Aorta (tissue), 5 donors: ENCODE measurements around the gene OLFML1. TPM values are rescaled to one million over a fixed set of nuclear protein-coding genes. Genes with fewer than 3 reads are reported as not detected.
A peak's percentile ranks its signal among the peaks of the same experiment; 100 is the strongest.

Experiments
- ATAC-seq: fragments of 200-7000 bp; cut with Tn5 transposase; one replicate; pipeline ENCODE4 v1.9.1; 2022; ENCODE audit warnings: moderate library complexity; ENCODE audit not compliant: low FRiP score
- DNase-seq, 2 donors: peaks; one replicate each; pipeline ENCODE4 v3.0.0-alpha.2; 2020
- H3K27ac ChIP-seq, 2 donors: one replicate each; pipeline ENCODE4 v1.5.1; 2013; ENCODE audit warnings: low read length in 2 of 2, mild to moderate bottlenecking in 2 of 2, moderate library complexity in 2 of 2, control low read depth in 1 of 2, inconsistent platforms in 1 of 2, low read depth in 1 of 2
- H3K27me3 ChIP-seq, 2 donors: one replicate each; pipeline ENCODE4 v1.6.1; 2013; ENCODE audit warnings: control low read depth in 1 of 2, low read length in 1 of 2, mild to moderate bottlenecking in 1 of 2, moderate library complexity in 1 of 2; ENCODE audit not compliant: insufficient read depth in 2 of 2, control insufficient read depth in 1 of 2
- H3K36me3 ChIP-seq, 2 donors: one replicate each; pipeline ENCODE4 v1.6.1; 2013; ENCODE audit warnings: control low read depth in 1 of 2, low read length in 1 of 2, mild to moderate bottlenecking in 1 of 2; ENCODE audit not compliant: insufficient read depth in 2 of 2, control insufficient read depth in 1 of 2
- H3K4me1 ChIP-seq, 2 donors: one replicate each; pipeline ENCODE4 v1.6.1; 2013; ENCODE audit warnings: low read length in 2 of 2, control low read depth in 1 of 2, mild to moderate bottlenecking in 1 of 2, moderate library complexity in 1 of 2; ENCODE audit not compliant: insufficient read depth in 2 of 2, control insufficient read depth in 1 of 2
- H3K4me3 ChIP-seq, 2 donors: one replicate each; pipeline ENCODE4 v1.5.1; 2013; ENCODE audit warnings: low read length in 2 of 2, control low read depth in 1 of 2, mild to moderate bottlenecking in 1 of 2
- H3K9me3 ChIP-seq: one replicate; pipeline ENCODE4 v1.6.1; 2013; ENCODE audit warnings: mild to moderate bottlenecking, low read length; ENCODE audit not compliant: control insufficient read depth
- WGBS, 2 donors: extraction: QIAGEN DNeasy Blood & Tissue Kit; methylation state at CpG; one replicate each; pipeline ENCODE4 v1.1.7; 2013; 5-methylcytosine and 5-hydroxymethylcytosine counted together
- intact Hi-C, 2 donors: fragments of 100-400 bp; cut with DNase I; formaldehyde crosslinking; loops; one replicate each; pipeline versions ENCODE4 v1.14.2 to v1.15.0; 2022
- polyA plus RNA-seq, 2 donors: library from polyadenylated mRNA; stranded (reverse); fragments of 200-250 nt; gene quantifications; one replicate each; pipeline ENCODE4 v1.2.3, GENCODE V29; 2013
- total RNA-seq, 2 donors: library from RNA; stranded (reverse); fragmentation: NEBNext Ultra II Directional; extraction: Animal tissue kit (Norgen Biotek cat#: 25700); gene quantifications; one replicate each; pipeline ENCODE4 v1.2.1, GENCODE V29; 2021
- donor health status: healthy with polysubstance abuse.
- donor health status: Bipolar disorder and iron deficiency.
- donor health status: DM: no; HTN: no; CAD: no.
- donor health status: DM: no; HTN: no; CAD: no.
- donor health status: DM: yes; HTN: yes; CAD: no.

OLFML1 gene
- total and polyA plus RNA-seq, 4 donors, result 4.9 to 41.0 (median 18.1) TPM

GRCh38 chr11:7518811-7519562 is 33.7 kb downstream of the OLFML1 start:
- Histone ChIP-seq H3K27ac (no peak overlapping the region), H3K36me3 (no peaks in the 10 kb centered on the region), H3K27me3 (no peaks in the 10 kb centered on the region), H3K9me3 (no peaks in the 10 kb centered on the region), H3K4me1 (no peaks in the 10 kb centered on the region), H3K4me3 (no peak overlapping the region)
- intact Hi-C loops, result loop anchor here in 1 of 2 donors (5.0 kb wide), 1 partner anchor 53 kb away; no protein-coding TSS in a partner anchor
- WGBS, 2 donors, result 96% methylated on average over 23 of the region's 23 CpGs
- DNase-seq (no peak), ATAC-seq (no peak)

- Histone ChIP-seq H3K9me3 (no peaks in the 10 kb centered on the region), H3K36me3 (no peaks in the 10 kb centered on the region), H3K27ac (no peak overlapping the region), H3K4me1 (no peaks in the 10 kb centered on the region), H3K27me3 (no peaks in the 10 kb centered on the region), H3K4me3 (no peak overlapping the region)
- ATAC-seq (no peak), DNase-seq (no peak)
- intact Hi-C loops, result no loop called here
- WGBS, 2 donors, result 72 to 75% methylated on average over 18 of the region's 18 CpGs
Measured at GRCh38 chr11:7520011-7520942, 35.0 kb downstream of the OLFML1 start.

- Histone ChIP-seq H3K36me3 (no peaks in the 10 kb centered on the region), H3K27ac (no peak overlapping the region), H3K4me1 (no peaks in the 10 kb centered on the region), H3K4me3 (no peak overlapping the region), H3K9me3 (no peaks in the 10 kb centered on the region), H3K27me3 (no peaks in the 10 kb centered on the region)
- DNase-seq, result no peak
- 0 to 1% methylated on average over 2 of the region's 2 CpGs for WGBS, 2 donors
- intact Hi-C loops, result no loop called here
- no peak for ATAC-seq
Measured at GRCh38 chr11:7520981-7521487, 35.7 kb downstream of the OLFML1 start.

GRCh38 chr11:7522121-7522520 is 36.8 kb downstream of the OLFML1 start:
- DNase-seq (no peak), ATAC-seq (no peak)
- Histone ChIP-seq H3K36me3 (no peaks in the 10 kb centered on the region), H3K27me3 (no peaks in the 10 kb centered on the region), H3K9me3 (no peaks in the 10 kb centered on the region), H3K4me3 (no peak overlapping the region), H3K27ac (no peak overlapping the region), H3K4me1 (no peaks in the 10 kb centered on the region)
- WGBS, 2 donors, result 65 to 67% methylated on average over 4 of the region's 4 CpGs
- intact Hi-C loops, result no loop called here

- Histone ChIP-seq H3K9me3 (no peaks in the 10 kb centered on the region), H3K36me3 (no peaks in the 10 kb centered on the region), H3K27me3 (no peaks in the 10 kb centered on the region), H3K4me3 (no peak overlapping the region), H3K27ac (no peak overlapping the region), H3K4me1 (no peaks in the 10 kb centered on the region)
- DNase-seq, result no peak
- ATAC-seq, result no peak
- intact Hi-C loops, result no loop called here
- 96 to 97% methylated on average over 4 of the region's 4 CpGs for WGBS, 2 donors
Measured at GRCh38 chr11:7522546-7522945, 37.2 kb downstream of the OLFML1 start.

- Histone ChIP-seq H3K9me3 (no peaks in the 10 kb centered on the region), H3K27me3 (no peaks in the 10 kb centered on the region), H3K36me3 (no peaks in the 10 kb centered on the region), H3K4me3 (no peak overlapping the region), H3K27ac (no peak overlapping the region), H3K4me1 (no peaks in the 10 kb centered on the region)
- 39 to 44% methylated on average over 6 of the region's 6 CpGs for WGBS, 2 donors
- ATAC-seq, result peak; percentile 23
- DNase-seq, result no peak
- intact Hi-C loops, result no loop called here
Measured at GRCh38 chr11:7523416-7524210, 38.3 kb downstream of the OLFML1 start.

GRCh38 chr11:7524462-7525235 is 39.3 kb downstream of the OLFML1 start:
- no peak overlapping the region for H3K27ac ChIP-seq

GRCh38 chr11:7525424-7525823 is 40.1 kb downstream of the OLFML1 start:
- H3K36me3 ChIP-seq, result no peaks in the 10 kb centered on the region
- no peak overlapping the region for H3K27ac ChIP-seq
- DNase-seq, result no peak
- no peaks in the 10 kb centered on the region for H3K27me3 ChIP-seq
- no peak for ATAC-seq
- no peaks in the 10 kb centered on the region for H3K4me1 ChIP-seq
- H3K9me3 ChIP-seq, result no peaks in the 10 kb centered on the region
- WGBS, 2 donors, result 95 to 96% methylated on average over 4 of the region's 4 CpGs
- intact Hi-C loops, result no loop called here
- H3K4me3 ChIP-seq, result no peak overlapping the region

More at GRCh38 chr11:7524462-7525235, 39.3 kb downstream of the OLFML1 start:
- no peak for DNase-seq
- Histone ChIP-seq H3K4me3 (no peak overlapping the region), H3K9me3 (no peaks in the 10 kb centered on the region), H3K4me1 (no peaks in the 10 kb centered on the region), H3K36me3 (no peaks in the 10 kb centered on the region), H3K27me3 (no peaks in the 10 kb centered on the region)
- ATAC-seq, result no peak
- WGBS, 2 donors, result 95 to 97% methylated on average over 6 of the region's 6 CpGs
- intact Hi-C loops, result no loop called here
